Fibroblast of lung (primary cell): ENCODE results near the gene KIF3A.

ENCODE experiments used
- CTCF ChIP-seq, 2 donors: IDR thresholded peaks in 1 of 2; conservative IDR thresholded peaks in 1 of 2; 1 replicate in 1 of 2; 2 replicates in 1 of 2; pipeline ENCODE4 v1.5.1; 2011 to 2012; ENCODE audit warnings: low read length in 2 of 2, control low read depth in 1 of 2, inconsistent platforms in 1 of 2, low read depth in 1 of 2, mild to moderate bottlenecking in 1 of 2
- EZH2 ChIP-seq: IDR thresholded peaks from 2 replicates; pipeline ENCODE4 v1.5.1; 2012; ENCODE audit warnings: low read length, control low read depth, mild to moderate bottlenecking; ENCODE audit errors: missing control alignments

DNA sequence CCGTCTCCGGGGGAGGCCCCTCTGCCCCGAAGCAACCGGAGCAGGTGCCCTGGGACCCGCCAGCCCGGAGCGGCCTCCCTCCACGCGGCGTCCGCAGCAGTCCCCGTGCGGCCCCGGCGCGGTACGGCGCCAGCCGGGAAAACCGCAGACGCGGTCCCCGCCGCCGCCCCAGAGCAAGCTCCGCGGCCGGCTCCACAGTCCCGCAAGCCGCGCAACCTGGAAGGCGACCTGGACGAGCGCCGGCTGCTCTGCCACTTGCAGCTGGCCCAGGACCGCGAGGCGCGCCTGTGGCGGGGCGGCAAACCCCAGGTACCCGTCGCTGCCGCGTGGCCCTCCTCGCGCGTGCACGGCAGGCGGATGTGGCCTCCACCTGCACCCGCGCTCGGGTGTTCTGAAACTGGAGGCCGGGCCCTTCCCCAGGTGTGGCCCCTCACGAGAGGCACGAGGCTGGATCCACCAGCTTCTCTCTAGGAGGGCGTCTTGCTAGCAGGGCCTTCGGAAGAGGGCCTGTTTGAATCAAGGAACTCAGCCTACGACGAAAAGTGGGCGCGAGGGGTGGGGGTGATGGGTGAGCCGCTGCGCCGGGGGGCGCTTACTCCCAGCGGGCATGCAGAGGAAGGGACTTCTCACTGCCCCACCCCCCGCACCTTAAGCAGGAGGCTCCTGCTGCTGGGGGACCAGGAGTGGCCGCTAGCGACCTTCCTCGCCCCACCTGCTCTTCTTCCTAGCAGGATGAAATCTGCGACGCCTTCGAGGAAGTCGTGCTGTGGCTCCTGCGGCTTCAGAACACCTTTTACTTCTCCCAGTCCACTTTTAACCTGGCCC is 10.5 kb upstream of the KIF3A start:
- TF ChIP-seq CTCF (conservative IDR thresholded peaks at IDR 0.05 in 1 of 2, IDR thresholded peaks at IDR 0.05 in 1 of 2; ENCODE audit: low read depth in 1 of 2, low read length in 2 of 2) (no peak), EZH2 (peak; percentile 76)
